HUDEP-2 (cell line): ENCODE results near the gene OR7G3.

Experiments
- DNase-seq, 76 experiments: peaks; one replicate each; lab custom pipeline; 2025; ENCODE audit not compliant: unreplicated experiment in 76 of 76; lab: John Stamatoyannopoulos, UW

OR7G3 gene

DNA sequence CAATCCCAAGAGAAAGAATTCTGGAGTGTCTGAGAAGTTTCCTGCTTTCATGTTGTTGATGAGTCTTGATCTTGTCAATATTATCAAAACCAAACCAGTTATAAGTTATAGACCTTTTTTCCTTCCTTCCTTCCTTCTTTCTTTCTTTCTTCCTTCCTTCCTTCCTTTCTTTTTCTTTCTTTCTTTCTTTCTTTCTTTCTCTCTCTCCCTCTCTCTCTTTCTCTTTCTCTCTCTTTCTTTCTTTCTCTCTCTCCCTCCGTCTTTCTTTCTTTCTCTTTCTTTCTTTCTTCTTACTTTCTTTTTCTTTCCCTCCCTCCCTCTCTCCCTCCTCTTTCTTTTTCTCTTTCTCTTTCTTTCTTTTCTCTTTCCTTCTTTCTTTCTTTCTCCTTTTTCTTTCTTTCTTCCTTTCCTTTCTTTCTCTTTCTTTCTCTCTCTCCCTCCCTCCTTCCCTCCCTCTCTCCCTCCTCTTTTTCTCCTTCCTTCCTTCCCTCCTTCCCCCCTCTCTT, at the start of gene OR7G3:
Gene OR7G3 (minus strand): TSS at position 51 of the 506 bp plus-strand sequence. CDS start 0 bp downstream, at position 51.
- DNase-seq: no peak

DNA sequence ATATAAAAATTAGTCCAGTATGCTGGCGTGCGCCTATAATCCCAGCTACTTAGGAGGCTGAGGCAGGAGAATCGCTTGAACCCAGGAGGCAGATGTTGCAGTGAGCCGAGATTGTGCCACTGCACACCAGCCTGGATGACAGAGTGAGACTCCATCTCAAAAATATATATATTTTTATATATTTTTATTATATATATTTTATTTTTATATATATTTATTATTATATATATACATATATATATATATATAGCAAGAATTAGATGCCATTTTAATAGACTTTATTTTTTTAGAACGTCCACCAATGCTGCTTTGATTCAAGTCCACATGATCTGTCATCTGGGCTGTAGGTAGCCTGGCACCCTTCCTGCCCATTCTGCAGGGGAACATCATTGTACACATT, 48.6 kb upstream of the OR7G3 start:
- no peak for DNase-seq

DNA sequence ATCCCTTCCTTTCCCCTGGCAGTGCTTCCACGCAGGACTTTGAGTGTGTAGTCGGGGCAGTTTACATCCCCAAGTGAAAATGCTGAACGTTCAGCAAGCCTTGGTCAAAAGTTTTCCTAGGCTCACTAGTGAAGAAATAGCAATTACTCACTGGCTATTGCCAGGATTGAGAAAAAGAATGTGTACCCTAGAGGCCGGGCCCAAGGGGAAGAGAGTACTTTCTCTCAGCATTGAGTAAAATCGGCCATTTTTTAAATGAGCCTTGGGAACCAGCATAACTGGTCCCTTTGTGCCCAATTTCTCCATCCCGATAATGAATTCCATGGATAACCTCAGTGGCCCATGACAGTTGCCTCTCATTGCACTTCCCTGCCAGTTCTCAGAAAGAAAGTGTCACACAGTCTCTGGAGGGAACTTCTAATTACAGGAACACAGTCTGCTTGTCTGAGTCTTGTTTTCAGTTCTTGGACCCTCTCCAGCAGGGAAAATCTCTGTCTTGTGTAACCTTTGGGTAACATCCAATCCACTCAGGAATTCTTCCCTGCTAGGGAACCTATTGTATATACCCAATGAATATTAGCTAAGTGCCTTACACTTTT, 44.7 kb upstream of the OR7G3 start:
- DNase-seq: no peak

DNA sequence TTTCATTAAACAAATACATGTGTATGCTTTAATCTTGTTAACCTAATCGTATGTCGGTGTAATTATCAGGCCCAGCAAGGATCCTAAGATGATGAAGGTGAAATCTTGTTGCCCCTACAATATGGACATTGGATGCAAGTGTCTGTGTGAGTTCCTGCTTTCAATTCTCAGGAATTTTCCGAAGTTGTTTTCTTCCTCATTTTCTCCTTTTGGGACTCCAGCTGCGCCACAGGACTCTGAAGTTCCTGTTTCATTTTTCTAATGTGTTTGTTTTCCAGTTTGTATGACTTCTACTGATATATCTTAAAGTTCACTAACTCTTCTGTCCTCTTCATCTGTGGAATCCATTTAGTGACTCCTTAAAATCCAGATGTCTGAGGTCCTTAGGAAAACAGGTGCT, 40.1 kb upstream of the OR7G3 start:
- no peak for DNase-seq

DNA sequence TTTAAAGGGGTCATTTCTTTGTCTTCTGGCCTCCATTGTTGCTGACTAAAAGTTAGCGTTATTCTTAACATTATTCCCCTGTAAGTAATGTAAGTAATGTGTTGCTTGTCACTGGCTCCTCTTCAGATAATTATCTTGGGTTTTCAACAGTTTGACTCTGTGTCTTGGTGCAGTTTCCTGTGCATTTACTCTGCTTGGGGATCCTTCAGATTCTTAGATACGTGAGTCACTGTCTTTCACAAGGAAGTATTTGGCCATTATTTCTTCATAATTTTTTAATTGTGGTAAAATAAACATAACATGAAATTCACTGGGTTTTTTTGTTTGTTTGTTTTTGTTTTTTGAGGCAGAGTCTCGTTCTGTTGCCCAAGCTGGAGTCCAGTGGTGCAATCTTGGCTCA, 38.5 kb upstream of the OR7G3 start:
- no peak for DNase-seq

DNA sequence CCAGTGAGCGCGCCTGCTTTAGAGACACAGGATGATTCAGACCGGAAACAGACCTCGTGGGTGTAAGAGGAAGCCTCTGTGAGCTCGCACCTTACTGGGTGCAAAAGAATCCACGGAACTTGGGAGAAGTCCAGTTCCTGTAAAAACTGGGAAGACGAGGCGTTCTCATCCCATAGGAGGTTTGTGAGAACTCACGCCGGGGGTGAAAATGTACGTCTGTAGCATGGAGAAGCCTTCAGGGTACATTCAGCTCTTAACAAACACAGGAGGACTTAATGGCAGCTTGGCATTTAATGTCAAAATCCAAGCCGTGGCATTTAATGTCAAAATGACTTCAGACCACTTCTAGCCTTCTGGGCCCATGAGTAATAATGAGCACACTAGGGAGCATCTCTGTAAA, 34.7 kb upstream of the OR7G3 start:
- no peak for DNase-seq

DNA sequence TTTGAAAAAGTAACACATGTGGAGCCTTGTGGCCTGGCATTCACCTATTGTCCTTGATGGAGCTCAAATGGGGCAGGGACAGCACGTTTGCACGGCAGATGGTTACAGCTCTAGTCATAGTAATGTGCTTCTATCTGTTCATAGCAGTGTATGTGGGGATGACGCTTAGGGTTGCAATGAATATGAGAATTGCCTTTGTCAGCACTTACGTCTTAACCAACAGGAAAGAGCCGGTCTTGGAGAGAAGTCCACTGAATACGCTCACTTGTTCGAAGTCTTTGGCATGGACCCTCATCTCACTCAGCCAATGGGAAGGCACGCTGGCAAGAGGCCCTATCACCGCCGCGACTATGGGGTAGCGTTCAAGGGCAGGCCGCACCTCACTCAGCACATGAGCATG, 33.1 kb upstream of the OR7G3 start:
- no peak for DNase-seq

DNA sequence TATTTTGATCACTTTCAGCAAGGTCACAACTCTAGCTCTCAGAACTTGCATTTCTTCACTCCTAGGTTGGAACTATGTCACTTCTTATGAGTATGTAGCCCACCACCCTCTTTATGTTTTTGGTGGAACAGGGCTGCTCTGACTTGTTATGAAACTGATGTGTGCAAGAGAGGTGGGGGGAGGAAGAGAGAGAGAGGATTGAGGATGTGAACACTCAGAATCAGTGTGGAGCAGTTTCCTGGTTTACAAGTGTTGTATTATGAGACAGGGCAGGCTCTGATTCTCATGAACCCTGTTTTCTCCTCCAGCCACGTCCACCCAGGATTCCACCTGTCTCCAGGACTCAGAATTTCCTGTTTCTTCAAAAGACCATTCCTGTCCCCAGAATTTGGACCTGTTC, 29.6 kb upstream of the OR7G3 start:
- DNase-seq: no peak

DNA sequence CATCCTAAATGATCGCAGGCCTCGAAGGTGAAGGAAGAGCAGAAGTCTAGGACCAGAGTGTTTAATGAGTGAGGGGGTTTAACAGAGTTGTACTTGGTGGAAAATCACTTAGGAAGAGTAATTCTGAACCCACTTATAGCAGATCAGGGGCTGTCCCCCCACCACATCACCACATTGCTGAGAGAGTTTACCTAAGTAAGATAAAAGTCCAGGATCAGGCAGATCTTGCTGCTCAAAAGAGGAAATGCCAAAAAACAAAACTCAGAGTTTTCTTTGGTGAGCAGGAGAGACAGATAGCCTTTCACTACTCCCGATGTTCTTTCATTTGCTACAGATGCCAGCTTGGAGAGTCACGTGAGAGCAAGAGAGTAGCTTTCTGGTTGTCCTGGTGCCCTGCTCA, 28.8 kb upstream of the OR7G3 start:
- DNase-seq: no peak

DNA sequence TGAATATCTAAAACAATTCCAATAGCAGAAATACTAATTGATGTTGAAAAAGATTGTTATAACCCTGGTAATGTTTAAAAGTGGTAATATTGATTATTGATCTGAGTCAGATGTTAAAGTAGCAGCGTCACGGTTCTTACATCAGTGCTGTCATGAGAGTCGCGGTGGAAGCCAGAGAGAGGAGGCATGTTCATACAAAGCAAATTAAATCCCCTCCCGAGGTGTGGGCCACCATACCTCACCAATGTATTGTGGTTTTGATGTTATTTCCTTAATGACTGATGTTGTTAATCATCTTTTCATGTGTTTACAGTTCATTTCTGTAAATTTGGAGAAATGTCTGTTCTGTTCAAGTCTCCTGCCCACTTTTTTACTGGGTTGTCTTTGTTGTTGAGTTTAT, 24.6 kb upstream of the OR7G3 start:
- no peak for DNase-seq

DNA sequence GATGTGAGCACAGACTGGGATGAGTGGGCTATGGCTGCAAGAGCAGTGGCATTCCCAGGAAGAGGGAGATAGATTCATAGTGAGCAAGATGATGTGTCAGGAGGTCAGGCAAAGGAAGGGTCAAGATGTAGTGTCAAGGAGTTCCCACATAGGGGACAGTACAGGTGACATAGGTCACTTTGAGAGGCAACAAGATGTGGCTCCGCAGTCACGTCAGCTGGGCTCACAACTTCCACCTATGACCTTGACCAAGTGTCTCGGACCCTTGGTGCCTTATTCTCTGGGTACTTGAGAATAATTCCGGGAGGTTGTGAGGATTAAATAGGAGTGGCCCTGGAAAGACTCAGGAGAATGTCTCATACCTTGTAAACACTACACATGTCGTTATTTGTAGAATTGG, 23.9 kb upstream of the OR7G3 start:
- DNase-seq: no peak

DNA sequence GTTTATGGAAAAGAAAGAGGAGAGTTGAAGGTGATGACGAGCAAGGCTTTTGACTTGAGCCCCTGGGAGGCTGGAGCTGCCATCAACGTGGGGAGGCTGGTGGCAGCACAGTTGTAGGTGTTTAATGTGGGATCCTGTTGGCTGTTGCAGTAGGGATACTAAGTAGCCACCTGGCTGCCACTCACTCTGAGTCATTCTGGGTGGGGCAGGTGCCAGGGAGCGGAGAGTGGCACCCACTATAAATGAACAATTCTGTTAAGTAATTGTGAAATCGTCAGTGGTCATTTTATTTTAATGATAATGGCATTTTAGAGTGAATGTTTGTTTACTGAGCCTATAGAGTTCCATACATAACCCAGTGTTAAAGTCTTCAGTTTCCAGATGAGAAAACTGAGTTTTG, 23.2 kb upstream of the OR7G3 start:
- no peak for DNase-seq

DNA sequence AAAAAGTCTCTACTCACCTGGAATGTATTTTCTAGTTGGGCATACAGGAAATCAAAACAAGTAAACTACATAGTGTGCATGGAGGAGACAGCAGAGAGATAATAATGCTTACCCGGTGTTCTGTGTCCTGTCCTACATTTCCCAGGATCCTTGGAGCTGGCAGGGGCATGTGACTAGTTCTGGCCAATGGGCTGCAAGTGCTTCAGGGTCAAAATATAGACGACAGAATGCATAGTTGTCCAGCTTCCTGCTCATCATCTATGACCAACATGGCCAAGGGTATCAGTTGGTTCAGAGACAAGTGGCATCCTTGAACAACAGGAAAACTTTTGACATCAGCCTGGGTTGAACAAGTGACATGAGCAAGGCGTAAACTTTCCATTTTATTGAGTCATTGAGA, 21.9 kb upstream of the OR7G3 start:
- no peak for DNase-seq

DNA sequence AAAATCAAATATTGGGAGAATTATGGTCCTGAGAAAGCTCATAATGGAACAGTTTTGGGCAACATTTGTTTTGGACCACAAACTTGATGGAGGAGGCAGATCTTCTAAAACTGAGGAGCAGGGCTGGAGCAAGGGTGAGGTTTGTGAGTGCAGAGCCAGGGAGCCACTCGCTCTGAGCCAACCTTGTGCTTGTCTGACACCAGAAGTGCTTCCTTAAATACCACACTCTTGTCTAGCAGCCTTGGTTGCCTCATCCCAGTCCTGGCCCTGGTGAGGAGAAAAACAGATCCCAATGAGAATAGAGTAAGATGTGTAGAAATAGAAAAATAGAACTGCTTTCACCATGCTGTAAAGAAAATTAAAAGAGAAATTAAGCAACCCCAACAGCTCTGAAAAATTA, 20.1 kb upstream of the OR7G3 start:
- DNase-seq: no peak

DNA sequence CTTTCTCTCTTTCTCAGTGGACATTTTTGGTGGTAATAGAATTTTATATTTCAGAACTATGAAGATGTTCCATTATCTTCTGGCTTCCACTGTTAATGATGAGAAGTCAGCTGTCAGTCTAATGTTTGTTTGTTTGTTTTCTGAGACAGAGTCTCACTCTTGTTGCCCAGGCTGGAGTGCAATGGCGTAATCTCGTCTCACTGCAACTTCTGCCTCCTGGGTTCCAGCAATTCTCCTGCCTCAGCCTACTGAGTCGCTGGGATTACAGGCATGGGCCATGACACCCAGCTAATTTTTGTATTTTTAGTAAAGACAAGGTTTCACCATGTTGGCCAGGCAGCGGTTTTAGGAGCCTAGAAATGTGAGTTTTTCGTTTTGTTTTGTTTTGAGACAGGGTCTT, 18.2 kb upstream of the OR7G3 start:
- DNase-seq: peak in 2 of 76 experiments; percentile 6 to 15

DNA sequence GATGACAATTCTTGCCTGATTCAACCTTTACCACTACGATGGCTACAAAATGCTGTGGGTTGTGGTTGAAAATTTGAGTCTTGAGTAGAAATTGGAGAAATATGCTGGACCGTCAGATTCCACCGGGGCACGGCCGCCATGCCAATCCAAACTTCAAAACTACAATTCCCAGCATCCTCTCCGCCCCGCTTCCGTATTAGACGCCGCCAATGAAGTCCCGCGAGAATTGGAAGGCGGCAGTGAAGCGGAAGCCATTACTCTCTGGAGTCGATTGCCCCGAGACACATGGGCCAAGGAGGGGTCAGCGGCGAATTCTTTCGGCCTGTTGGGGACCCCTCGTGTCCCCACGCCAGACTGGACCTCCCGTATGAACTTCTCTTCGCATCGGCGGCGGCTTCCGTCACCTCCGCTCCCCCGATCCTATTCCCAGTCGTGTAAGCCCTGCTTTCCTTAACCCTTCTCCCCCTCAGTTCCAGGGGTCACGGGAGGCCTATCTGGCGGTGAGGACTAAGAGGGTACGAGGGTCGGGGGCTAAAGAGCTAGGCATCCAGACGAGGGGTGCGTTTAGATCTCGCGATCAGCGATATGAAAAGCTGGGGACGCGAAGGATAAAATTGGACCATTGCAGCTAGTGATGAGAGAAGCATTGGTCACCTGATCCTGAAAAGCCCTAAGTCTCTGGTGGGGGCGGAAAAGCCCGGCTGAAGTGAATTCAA, 13.6 kb upstream of the OR7G3 start, which contains the start of gene ZNF317:
Gene ZNF317 (plus strand): TSS at position 239 of the 716 bp plus-strand sequence. CDS start 15,620 bp downstream, outside the sequence.
- peak in 75 of 76 experiments; percentile 56 to 95 (median 88) for DNase-seq

DNA sequence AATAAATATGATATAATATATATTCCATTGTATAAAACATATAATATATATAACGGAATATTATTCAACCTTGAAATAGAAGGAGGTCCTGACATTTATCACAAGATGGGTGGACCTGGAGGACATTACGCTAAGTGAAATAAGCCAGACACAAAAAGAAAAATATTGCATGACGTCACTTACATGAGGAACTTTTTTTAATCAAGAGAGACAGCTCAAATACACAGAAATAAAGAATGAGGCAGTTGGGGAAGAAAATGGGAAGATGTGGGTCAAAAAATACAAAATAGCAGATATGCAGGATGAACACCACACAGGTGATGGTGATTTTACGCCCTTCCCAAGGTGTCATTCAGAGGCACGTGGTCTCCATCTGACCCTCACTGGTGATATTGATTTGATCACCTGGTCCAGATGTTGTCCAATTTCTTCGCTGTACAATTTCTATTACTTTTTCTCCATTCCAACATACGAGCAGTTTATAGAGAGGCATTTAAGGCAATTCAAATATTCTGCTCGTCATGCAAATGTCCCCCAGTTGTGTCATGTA, 12.9 kb upstream of the OR7G3 start:
- DNase-seq: peak in 4 of 76 experiments; percentile 7 to 34 (median 22)

DNA sequence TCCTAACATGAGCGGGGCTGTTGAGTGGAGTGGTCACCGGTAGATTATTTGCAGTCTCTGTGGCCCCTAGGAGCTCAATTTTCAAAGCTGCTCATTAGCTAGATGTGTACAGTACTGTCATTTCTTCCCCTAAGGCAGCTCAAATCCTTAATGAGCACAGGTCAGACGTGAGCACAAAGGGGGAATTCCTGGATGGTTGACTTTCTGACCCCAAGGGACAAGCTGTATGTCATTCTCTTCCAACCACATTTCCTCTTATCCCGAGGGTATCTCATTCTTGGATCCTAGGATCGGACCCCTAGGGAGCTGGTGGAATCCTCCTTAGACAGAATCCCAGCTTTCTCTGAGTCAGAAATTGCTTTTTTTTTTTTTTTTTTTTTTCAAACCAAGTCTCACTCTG, 5.7 kb upstream of the OR7G3 start:
- no peak for DNase-seq

DNA sequence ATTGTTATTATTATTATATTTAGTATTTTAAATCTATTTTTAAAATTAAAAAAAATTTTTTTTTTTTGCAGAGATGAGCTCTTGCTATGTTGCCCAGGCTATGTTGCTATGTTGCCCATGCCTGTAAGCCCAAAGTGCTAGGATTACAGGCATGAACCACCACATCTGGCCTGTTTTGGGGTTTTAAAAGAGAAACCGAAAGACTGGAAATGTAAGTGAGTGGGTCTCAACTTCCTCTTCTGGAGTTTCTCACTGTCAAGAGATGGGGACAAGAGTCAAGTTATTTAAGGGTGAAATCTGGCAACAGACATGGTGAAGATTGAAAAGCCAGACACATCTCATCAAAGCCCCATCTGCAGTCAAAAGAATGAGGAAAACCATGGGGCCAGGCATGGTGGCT, 4.2 kb upstream of the OR7G3 start:
- no peak for DNase-seq

DNA sequence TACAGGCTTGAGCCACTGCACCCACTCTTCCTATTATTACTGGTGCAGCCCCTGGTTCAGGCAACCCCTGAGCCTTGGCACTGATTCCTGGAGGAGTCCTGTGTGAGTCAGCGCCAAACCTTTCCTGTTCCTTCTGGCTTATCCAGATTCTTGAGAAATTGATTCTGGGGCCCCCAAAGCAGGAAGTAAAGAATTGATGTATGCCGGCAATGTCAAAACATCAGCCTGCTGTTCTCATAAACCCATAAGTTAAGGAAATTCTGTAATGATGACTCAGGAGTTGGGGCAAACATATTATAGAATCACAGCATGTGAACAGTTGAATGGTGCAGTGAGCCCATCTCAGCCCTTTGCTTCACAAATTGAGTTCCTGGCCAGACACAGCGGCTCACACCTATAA, 1.4 kb upstream of the OR7G3 start:
- no peak for DNase-seq

DNA sequence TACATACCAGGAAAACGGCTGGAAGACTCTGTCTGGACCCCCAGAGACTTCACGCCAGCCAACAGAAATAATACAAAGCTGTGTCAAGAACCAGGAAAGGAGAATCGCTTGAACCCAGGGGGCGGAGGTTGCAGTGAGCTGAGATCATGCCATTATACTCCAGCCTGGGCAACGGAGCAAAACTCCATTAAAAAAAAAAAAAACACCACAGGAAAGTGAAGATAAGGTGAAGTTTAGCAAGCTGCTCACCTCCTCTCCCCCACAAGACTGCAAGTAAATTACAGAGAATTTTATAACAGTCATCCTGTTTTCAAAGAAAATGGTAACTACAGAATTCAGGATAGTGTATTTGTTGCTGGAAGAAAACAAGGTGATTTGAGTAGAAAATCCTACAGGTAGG, 10.2 kb downstream of the OR7G3 start:
- DNase-seq: no peak

DNA sequence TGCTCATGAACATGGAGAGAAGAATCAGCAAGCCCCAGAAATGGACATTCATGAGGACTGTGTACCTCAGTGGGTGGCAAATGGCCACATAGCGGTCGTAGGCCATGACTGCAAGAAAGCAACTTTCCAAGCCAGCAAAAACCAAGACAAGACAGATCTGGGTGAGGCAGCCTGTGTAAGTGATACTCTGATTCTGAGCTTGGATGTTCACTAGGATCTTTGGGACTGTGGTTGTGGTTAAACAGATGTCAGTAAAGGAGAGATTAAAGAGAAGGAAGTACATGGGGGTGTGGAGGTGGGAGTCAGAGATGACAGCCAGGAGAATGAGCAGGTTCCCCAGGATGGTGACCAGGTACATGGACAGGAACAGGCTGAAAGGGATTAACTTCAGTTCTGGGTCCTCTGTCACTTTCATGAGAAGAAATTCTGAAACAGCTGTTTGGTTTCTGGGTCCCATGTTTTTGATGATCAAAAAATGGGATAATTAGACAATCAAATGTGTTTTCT, 11.4 kb downstream of the OR7G3 start, which contains the start of gene OR7G1:
Gene OR7G1 (minus strand): TSS at position 457 of the 507 bp plus-strand sequence. CDS start 0 bp downstream, at position 457.
- no peak for DNase-seq
